ENCODE measurements around the gene MPDZ.

- TF ChIP-seq CTCF (IDR thresholded peaks at IDR 0.05) (no peak), POLR2AphosphoS5 (IDR thresholded peaks at IDR 0.05) (no peak), POLR2A (IDR thresholded peaks at IDR 0.05) (no peak)
Observed at GRCh38 chr9:13278023-13278367, 1.5 kb downstream of the MPDZ start.

All from stomach (tissue), 4 donors.